ENCODE data around the gene IL26.

GRCh38 chr12:68247785-68248184 is 22.2 kb upstream of the IL26 start:
- TF ChIP-seq, protein P1, sequence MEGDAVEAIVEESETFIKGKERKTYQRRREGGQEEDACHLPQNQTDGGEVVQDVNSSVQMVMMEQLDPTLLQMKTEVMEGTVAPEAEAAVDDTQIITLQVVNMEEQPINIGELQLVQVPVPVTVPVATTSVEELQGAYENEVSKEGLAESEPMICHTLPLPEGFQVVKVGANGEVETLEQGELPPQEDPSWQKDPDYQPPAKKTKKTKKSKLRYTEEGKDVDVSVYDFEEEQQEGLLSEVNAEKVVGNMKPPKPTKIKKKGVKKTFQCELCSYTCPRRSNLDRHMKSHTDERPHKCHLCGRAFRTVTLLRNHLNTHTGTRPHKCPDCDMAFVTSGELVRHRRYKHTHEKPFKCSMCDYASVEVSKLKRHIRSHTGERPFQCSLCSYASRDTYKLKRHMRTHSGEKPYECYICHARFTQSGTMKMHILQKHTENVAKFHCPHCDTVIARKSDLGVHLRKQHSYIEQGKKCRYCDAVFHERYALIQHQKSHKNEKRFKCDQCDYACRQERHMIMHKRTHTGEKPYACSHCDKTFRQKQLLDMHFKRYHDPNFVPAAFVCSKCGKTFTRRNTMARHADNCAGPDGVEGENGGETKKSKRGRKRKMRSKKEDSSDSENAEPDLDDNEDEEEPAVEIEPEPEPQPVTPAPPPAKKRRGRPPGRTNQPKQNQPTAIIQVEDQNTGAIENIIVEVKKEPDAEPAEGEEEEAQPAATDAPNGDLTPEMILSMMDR (IDR thresholded peaks at IDR 0.05): no peak
- TF ChIP-seq POLR2A (IDR thresholded peaks at IDR 0.05): no peak
